Right lobe of liver (tissue), 6 donors: ENCODE measurements around the gene PPARGC1A. TPM values are rescaled to one million over a fixed set of nuclear protein-coding genes. Genes with fewer than 3 reads are reported as not detected.

ENCODE experiments used
- ATAC-seq, 4 donors: fragments of 200-7000 bp; cut with Tn5 transposase; one replicate each; pipeline ENCODE4 v1.9.1; 2020; ENCODE audit warnings: mild to moderate bottlenecking in 4 of 4, moderate library complexity in 4 of 4
- DNase-seq, 3 donors: peaks; one replicate each; pipeline ENCODE4 v3.0.0-alpha.2; 2020
- H3K27ac ChIP-seq, 3 donors: fragments of 200-600 bp; one replicate each; pipeline ENCODE4 v1.8.0; 2022
- H3K27me3 ChIP-seq, 2 donors: fragments of 200-600 bp; one replicate each; pipeline ENCODE4 v1.8.0; 2022
- H3K36me3 ChIP-seq, 4 donors: fragments of 200-600 bp; sonication (generic) in 1 of 4; one replicate each; pipeline versions ENCODE4 v1.5.1 to v1.8.0; 2017 to 2022; ENCODE audit warnings: control low read depth in 1 of 4
- H3K4me1 ChIP-seq, 4 donors: fragments of 200-600 bp; sonication (generic) in 1 of 4; one replicate each; pipeline versions ENCODE4 v1.5.1 to v1.8.0; 2017 to 2022; ENCODE audit warnings: control low read depth in 1 of 4
- H3K4me3 ChIP-seq, 3 donors: fragments of 200-600 bp; one replicate each; pipeline ENCODE4 v1.8.0; 2022
- H3K9me3 ChIP-seq, 4 donors: fragments of 200-600 bp; sonication (generic) in 1 of 4; one replicate each; pipeline versions ENCODE4 v1.5.1 to v1.8.0; 2017 to 2022; ENCODE audit warnings: control low read depth in 1 of 4
- POLR2A ChIP-seq: fragments of 450-650 bp; IDR thresholded peaks from one replicate; pipeline ENCODE4 v1.6.1; 2017; ENCODE audit warnings: antibody characterized with exemption, mild to moderate bottlenecking
- WGBS: methylation state at CpG from one replicate; pipeline ENCODE4 v1.1.6; 2018; ENCODE audit warnings: low coverage, low lambda C conversion rate; ENCODE audit not compliant: insufficient coverage; ENCODE audit errors: missing lambda C conversion rate; 5-methylcytosine and 5-hydroxymethylcytosine counted together
- intact Hi-C, 2 donors: fragments of 100-400 bp; cut with DNase I; formaldehyde crosslinking; loops; one replicate each; pipeline versions ENCODE4 v1.11.2 to v1.14.1; 2022
- total RNA-seq, 6 experiments: library from RNA; depleted of rRNA in 2 of 6; stranded (reverse); fragments of >200 nt in 2 of 6; fragmentation: NEBNext Ultra II Directional in 3 of 6; extraction: Animal tissue kit (Norgen Biotek cat#: 25700) in 3 of 6; gene quantifications; one replicate each; pipeline versions ENCODE4 v1.1.0 to v1.2.4, GENCODE V29; 2016 to 2023
- TF ChIP-seq, protein P1 (sequence below), 4 donors: fragments of 200-600 bp in 3 of 4; fragments of 450-650 bp in 1 of 4; IDR thresholded peaks; one replicate each; pipeline versions ENCODE4 v1.5.1 to v1.8.0; 2016 to 2022; ENCODE audit warnings: antibody characterized with exemption in 4 of 4, mild to moderate bottlenecking in 2 of 4
- donor health status: DM: no; HTN: yes; CAD: no.
- donor health status: DM: no; HTN: no; CAD: no.
- donor health status: DM: no; HTN: no; CAD: no.
- donor health status: DM: no; HTN: yes; CAD: no.
- donor health status: DM: no; HTN: yes; CAD: no.

Gene PPARGC1A
- total RNA-seq, 6 experiments from 2014 or later, result 13.8 to 61.0 (median 37.6) TPM

GRCh38 chr4:23775694-23776093, 114.2 kb downstream of the PPARGC1A start:
- H3K9me3 ChIP-seq, result no peaks in the 10 kb centered on the region
- no peak overlapping the region for H3K4me3 ChIP-seq
- H3K36me3 ChIP-seq, result no peaks in the 10 kb centered on the region
- intact Hi-C loops, result no loop called here
- no peak for DNase-seq
- no peaks in the 10 kb centered on the region for H3K27me3 ChIP-seq
- TF ChIP-seq, protein P1, sequence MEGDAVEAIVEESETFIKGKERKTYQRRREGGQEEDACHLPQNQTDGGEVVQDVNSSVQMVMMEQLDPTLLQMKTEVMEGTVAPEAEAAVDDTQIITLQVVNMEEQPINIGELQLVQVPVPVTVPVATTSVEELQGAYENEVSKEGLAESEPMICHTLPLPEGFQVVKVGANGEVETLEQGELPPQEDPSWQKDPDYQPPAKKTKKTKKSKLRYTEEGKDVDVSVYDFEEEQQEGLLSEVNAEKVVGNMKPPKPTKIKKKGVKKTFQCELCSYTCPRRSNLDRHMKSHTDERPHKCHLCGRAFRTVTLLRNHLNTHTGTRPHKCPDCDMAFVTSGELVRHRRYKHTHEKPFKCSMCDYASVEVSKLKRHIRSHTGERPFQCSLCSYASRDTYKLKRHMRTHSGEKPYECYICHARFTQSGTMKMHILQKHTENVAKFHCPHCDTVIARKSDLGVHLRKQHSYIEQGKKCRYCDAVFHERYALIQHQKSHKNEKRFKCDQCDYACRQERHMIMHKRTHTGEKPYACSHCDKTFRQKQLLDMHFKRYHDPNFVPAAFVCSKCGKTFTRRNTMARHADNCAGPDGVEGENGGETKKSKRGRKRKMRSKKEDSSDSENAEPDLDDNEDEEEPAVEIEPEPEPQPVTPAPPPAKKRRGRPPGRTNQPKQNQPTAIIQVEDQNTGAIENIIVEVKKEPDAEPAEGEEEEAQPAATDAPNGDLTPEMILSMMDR (IDR thresholded peaks at IDR 0.05), result peak in 3 of 4 donors; percentile 22 to 41 (median 31)
- no peak for TF ChIP-seq POLR2A
- H3K4me1 ChIP-seq, result no peaks in the 10 kb centered on the region
- ATAC-seq, result peak; percentile 56 to 78 (median 68)
- no peak overlapping the region for H3K27ac ChIP-seq

DNA sequence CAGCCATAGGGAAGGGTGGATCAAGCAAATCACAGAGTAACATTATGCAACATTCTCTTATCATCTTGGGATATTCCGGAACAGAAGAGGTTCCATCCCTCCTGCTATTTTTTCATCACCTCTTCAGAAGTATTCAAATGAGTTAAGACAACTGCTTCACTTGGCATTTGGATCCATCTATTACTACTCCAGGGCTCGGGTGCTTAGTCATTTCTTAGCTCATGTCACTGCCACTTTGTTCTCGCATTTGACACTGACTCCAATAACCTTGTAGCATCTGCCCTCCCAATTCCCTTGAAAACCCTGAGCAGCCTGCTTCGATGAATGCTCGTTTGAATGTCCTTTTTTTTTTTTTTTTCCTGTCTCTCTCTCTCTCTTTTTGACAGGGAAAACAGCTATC, 114.9 kb downstream of the PPARGC1A start:
- no peak for TF ChIP-seq POLR2A
- TF ChIP-seq, protein P1 (IDR thresholded peaks at IDR 0.05), result no peak
- 71% methylated on average over 4 of the region's 5 CpGs for WGBS
- intact Hi-C loops, result no loop called here
- no peaks in the 10 kb centered on the region for H3K27me3 ChIP-seq
- ATAC-seq (no peak), DNase-seq (no peak)
- H3K27ac ChIP-seq, result no peak overlapping the region
- no peaks in the 10 kb centered on the region for H3K9me3 ChIP-seq
- no peaks in the 10 kb centered on the region for H3K4me1 ChIP-seq
- no peak overlapping the region for H3K4me3 ChIP-seq
- no peaks in the 10 kb centered on the region for H3K36me3 ChIP-seq

DNA sequence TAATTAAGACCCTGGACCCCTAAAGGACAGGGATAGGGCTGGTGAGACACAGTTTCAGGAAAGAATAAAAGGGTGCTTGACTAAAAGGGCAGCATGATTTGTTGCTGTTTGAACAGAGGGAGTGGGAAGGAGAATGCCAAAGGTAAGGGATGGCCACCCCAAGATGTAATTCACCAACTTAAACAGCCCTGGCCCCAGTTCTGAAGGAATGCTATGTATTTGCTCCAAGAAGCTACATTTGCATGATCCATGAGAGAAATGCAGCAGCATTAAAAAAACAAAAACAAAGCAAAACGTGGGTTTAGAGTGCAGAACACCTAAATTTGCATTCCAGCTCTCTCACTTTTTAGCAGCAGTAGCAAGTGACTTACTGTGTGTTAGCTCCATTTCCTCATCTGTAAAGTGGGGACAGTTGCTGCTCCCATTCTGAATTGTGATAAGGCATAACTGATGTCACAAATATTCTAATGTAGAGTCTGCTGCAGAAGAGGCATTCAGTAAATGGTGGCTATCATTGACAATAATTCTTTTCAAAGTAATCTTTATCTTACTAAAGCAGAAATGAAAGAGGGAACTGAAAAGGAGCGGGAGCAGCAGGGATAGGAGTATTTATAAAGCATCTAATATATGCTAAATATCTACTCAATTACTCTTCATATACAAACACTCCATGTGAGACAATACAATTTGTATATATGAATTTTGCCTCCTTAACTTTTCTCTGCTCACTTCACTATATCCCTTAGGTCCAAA, 115.8 kb downstream of the PPARGC1A start:
- intact Hi-C loops, result no loop called here

DNA sequence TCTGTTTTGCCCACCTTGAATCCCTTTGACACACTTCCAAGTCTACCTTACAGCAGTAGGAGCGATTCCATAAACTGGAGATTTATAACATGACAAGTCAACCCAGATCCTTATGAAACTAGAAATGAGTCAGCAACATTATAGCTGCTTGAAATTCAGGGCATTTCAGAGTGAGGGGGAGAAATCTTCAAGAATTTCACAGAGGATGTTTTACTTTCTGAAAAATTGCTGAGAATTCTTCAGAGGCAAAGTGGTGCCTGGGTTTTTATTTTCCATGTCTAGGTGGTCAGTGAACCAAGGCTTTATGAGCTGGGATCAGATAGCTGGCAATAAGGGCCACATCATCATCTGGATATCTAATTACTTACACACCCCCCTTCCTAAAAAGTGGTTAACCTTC, 119.8 kb downstream of the PPARGC1A start:
- ATAC-seq (no peak), DNase-seq (no peak)
- WGBS, result 63% methylated on average over 1 of the region's 1 CpG
- Histone ChIP-seq H3K4me1 (peaks cover 0 to 26% (median 4%) of the 10 kb centered on the region in 4 donors), H3K27ac (no peak overlapping the region), H3K9me3 (no peaks in the 10 kb centered on the region), H3K27me3 (no peaks in the 10 kb centered on the region), H3K4me3 (no peak overlapping the region), H3K36me3 (no peaks in the 10 kb centered on the region)
- intact Hi-C loops, result no loop called here
- TF ChIP-seq, protein P1 (IDR thresholded peaks at IDR 0.05), result no peak
- no peak for TF ChIP-seq POLR2A

More for the DNA sequence above, 115.8 kb downstream of the PPARGC1A start:
- DNase-seq, result no peak
- H3K4me1 ChIP-seq, result no peaks in the 10 kb centered on the region
- ATAC-seq, result no peak
- H3K9me3 ChIP-seq, result no peaks in the 10 kb centered on the region
- no peaks in the 10 kb centered on the region for H3K36me3 ChIP-seq
- H3K4me3 ChIP-seq, result no peak overlapping the region
- no peak overlapping the region for H3K27ac ChIP-seq
- no peak for TF ChIP-seq POLR2A
- TF ChIP-seq, protein P1 (IDR thresholded peaks at IDR 0.05), result no peak
- H3K27me3 ChIP-seq, result no peaks in the 10 kb centered on the region
- 42% methylated on average over 2 of the region's 2 CpGs for WGBS
